ENCODE measurements around the gene CFAP65.

GRCh38 chr2:219022616-219023015 is 18.7 kb downstream of the CFAP65 start:
- TF ChIP-seq ZBTB33 (IDR thresholded peaks at IDR 0.05; ENCODE audit: extremely low read depth, insufficient replicate concordance, low read length) (no peak), SIN3A (IDR thresholded peaks at IDR 0.05; ENCODE audit: low read depth) (no peak), CTCF (IDR thresholded peaks at IDR 0.05 in 2 of 3, conservative IDR thresholded peaks at IDR 0.05 in 1 of 3; ENCODE audit: borderline replicate concordance in 1 of 3, insufficient read depth in 1 of 3, low read depth in 2 of 3, low read length in 2 of 3) (no peak), POLR2A (IDR thresholded peaks at IDR 0.05; ENCODE audit: borderline replicate concordance, extremely low read depth, insufficient read depth, insufficient read length) (no peak), MAX (IDR thresholded peaks at IDR 0.05) (no peak)
